SK-N-SH (cell line): Measurements from ENCODE around the gene ZDHHC7.
A peak's percentile ranks its signal among the peaks of the same experiment; 100 is the strongest.

ENCODE experiments used
- CTCF ChIP-seq: fragments of 200-600 bp; sonication (generic); IDR thresholded peaks from 2 replicates; pipeline ENCODE4 v1.6.1; 2017; ENCODE audit warnings: antibody characterized with exemption, mild to moderate bottlenecking, moderate library complexity
- EP300 ChIP-seq, 2 experiments: IDR thresholded peaks; 2 replicates each; pipeline versions ENCODE4 v1.4.0 to v1.6.1; 2012; ENCODE audit warnings: borderline replicate concordance in 1 of 2, low read depth in 1 of 2, low read length in 1 of 2
- EZH2phosphoT487 ChIP-seq: fragments of 200-600 bp; sonication (generic); IDR thresholded peaks from 2 replicates; pipeline ENCODE4 v1.6.1; 2017; ENCODE audit warnings: low read depth, mixed run types, mild to moderate bottlenecking, antibody characterized with exemption, moderate library complexity, borderline replicate concordance
- FOSL2 ChIP-seq: IDR thresholded peaks from 2 replicates; pipeline ENCODE4 v1.4.0; 2012; ENCODE audit warnings: low read depth, mild to moderate bottlenecking, moderate library complexity, borderline replicate concordance
- IRF3 ChIP-seq: fragments of 150-350 bp; IDR thresholded peaks from 2 replicates; pipeline ENCODE4 v1.6.1; 2016; ENCODE audit warnings: mild to moderate bottlenecking, low read depth, low read length
- POLR2AphosphoS5 ChIP-seq: IDR thresholded peaks from 2 replicates; pipeline ENCODE4 v1.6.1; 2012; ENCODE audit warnings: low read depth, low read length
- RAD21 ChIP-seq: IDR thresholded peaks from 2 replicates; pipeline ENCODE4 v1.6.1; 2012; ENCODE audit warnings: mild to moderate bottlenecking, low read length
- TCF12 ChIP-seq: IDR thresholded peaks from 2 replicates; pipeline ENCODE4 v1.4.0; 2012
- USF2 ChIP-seq: fragments of 150-350 bp; IDR thresholded peaks from 2 replicates; pipeline ENCODE4 v1.6.1; 2017; ENCODE audit warnings: antibody characterized with exemption, low read length, low read depth, borderline replicate concordance
- ZBTB33 ChIP-seq: IDR thresholded peaks from 2 replicates; pipeline ENCODE4 v1.4.0; 2012; ENCODE audit warnings: low read depth, borderline replicate concordance

GRCh38 chr16:84959045-84959576, 52.2 kb downstream of the ZDHHC7 start:
- TF ChIP-seq USF2 (no peak), FOSL2 (no peak), IRF3 (no peak), CTCF (peak; percentile 40), RAD21 (no peak), EP300 (IDR thresholded peaks at IDR 0.05; ENCODE audit: borderline replicate concordance in 1 of 2, low read depth in 1 of 2, low read length in 1 of 2) (no peak), POLR2AphosphoS5 (no peak), ZBTB33 (no peak), EZH2phosphoT487 (no peak), TCF12 (no peak)
